ENCODE results near the gene LIMS2.
A peak's percentile ranks its signal among the peaks of the same experiment; 100 is the strongest.

Gene LIMS2

GRCh38 chr2:127675331-127676261, at the start of gene LIMS2:
Gene LIMS2, minus strand, starts transcription at chr2:127675530. Its CDS starts 506 bp downstream, at chr2:127675024.
- DNase-seq, result no peak

GRCh38 chr2:127722807-127723206, 47.5 kb upstream of the LIMS2 start:
- DNase-seq, result no peak

GRCh38 chr2:127721978-127722355, 46.6 kb upstream of the LIMS2 start:
- no peak for DNase-seq

GRCh38 chr2:127721311-127721977, 46.1 kb upstream of the LIMS2 start:
- DNase-seq, result no peak

GRCh38 chr2:127719301-127720218, 44.2 kb upstream of the LIMS2 start:
- DNase-seq, result no peak

GRCh38 chr2:127718271-127718670, 42.9 kb upstream of the LIMS2 start:
- DNase-seq, result no peak

- DNase-seq, result no peak
Measured at GRCh38 chr2:127715778-127716449, 40.6 kb upstream of the LIMS2 start.

GRCh38 chr2:127713562-127713961, 38.2 kb upstream of the LIMS2 start:
- no peak for DNase-seq

GRCh38 chr2:127712999-127713398, 37.7 kb upstream of the LIMS2 start:
- DNase-seq, result no peak

- DNase-seq, result no peak
Measured at GRCh38 chr2:127709336-127709735, 34.0 kb upstream of the LIMS2 start.

GRCh38 chr2:127707890-127708648, 32.7 kb upstream of the LIMS2 start:
- no peak for DNase-seq

GRCh38 chr2:127706215-127706990, 31.1 kb upstream of the LIMS2 start:
- no peak for DNase-seq

- DNase-seq, result no peak
Measured at GRCh38 chr2:127705391-127706065, 30.2 kb upstream of the LIMS2 start.

- DNase-seq, result no peak
Measured at GRCh38 chr2:127704641-127705390, 29.5 kb upstream of the LIMS2 start.

GRCh38 chr2:127703282-127703681, 28.0 kb upstream of the LIMS2 start:
- DNase-seq, result no peak

- no peak for DNase-seq
Measured at GRCh38 chr2:127702395-127703009, 27.2 kb upstream of the LIMS2 start.

GRCh38 chr2:127701651-127702394, 26.5 kb upstream of the LIMS2 start:
- peak; percentile 24 for DNase-seq

- peak; percentile 70 for DNase-seq
Measured at GRCh38 chr2:127701193-127701650, 25.9 kb upstream of the LIMS2 start, which contains the start of gene SFT2D3. Gene SFT2D3, plus strand, starts transcription at chr2:127701497. Its CDS starts 32 bp downstream, at chr2:127701529.

All from NCI-H748 treated with DMSO at 0.1 percent for 48 hours (cell line).